GM23338 (cell line): ENCODE data around the gene SPNS3.

ENCODE experiments used
- EZH2 ChIP-seq: fragments of 200-600 bp; sonication (generic); IDR thresholded peaks from one replicate; pipeline ENCODE4 v1.8.0; 2017; ENCODE audit warnings: antibody characterized with exemption, mild to moderate bottlenecking, low read depth; ENCODE audit not compliant: unreplicated experiment
- EZH2phosphoT487 ChIP-seq: fragments of 200-600 bp; sonication (generic); IDR thresholded peaks from one replicate; pipeline ENCODE4 v1.8.1; 2018; ENCODE audit warnings: antibody characterized with exemption; ENCODE audit not compliant: unreplicated experiment
- POLR2AphosphoS5 ChIP-seq: IDR thresholded peaks from 2 replicates; pipeline ENCODE4 v1.6.1; 2016; ENCODE audit warnings: antibody characterized with exemption, low read depth
- TF ChIP-seq, protein P1 (sequence below), 2 experiments: fragments of 200-600 bp in 1 of 2; sonication (generic) in 1 of 2; conservative IDR thresholded peaks; 2 replicates each; pipeline versions ENCODE4 v1.5.1 to v1.6.1; 2016 to 2017; ENCODE audit warnings: antibody characterized with exemption in 2 of 2, low read depth in 2 of 2, mild to moderate bottlenecking in 2 of 2, moderate library complexity in 1 of 2

DNA sequence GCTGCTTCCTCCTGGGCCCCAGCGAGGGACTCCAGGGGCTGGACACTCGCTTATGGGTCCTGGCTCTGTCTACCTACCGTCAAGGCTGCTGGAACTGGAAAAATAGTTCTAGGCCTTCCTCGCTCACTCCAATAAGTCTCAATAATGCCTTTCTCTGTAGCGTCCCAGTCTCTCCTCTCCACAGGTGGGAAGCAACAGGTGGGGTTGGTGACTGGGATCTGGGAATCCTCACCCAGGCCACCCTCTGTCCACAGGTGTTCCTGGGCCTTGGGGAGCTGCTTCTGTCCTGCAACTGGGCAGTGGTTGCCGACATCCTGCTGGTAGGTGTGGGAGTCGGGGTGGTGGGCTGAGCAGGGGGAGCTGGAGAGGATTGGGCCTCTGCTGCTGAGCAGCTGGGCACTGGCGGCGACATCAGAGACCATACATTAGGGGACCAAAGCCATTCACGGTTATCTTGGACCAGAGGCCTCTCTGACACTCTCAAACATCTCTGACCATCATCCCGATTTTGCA, 44.6 kb downstream of the SPNS3 start:
- TF ChIP-seq, protein P1, sequence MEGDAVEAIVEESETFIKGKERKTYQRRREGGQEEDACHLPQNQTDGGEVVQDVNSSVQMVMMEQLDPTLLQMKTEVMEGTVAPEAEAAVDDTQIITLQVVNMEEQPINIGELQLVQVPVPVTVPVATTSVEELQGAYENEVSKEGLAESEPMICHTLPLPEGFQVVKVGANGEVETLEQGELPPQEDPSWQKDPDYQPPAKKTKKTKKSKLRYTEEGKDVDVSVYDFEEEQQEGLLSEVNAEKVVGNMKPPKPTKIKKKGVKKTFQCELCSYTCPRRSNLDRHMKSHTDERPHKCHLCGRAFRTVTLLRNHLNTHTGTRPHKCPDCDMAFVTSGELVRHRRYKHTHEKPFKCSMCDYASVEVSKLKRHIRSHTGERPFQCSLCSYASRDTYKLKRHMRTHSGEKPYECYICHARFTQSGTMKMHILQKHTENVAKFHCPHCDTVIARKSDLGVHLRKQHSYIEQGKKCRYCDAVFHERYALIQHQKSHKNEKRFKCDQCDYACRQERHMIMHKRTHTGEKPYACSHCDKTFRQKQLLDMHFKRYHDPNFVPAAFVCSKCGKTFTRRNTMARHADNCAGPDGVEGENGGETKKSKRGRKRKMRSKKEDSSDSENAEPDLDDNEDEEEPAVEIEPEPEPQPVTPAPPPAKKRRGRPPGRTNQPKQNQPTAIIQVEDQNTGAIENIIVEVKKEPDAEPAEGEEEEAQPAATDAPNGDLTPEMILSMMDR (conservative IDR thresholded peaks at IDR 0.05; ENCODE audit: low read depth in 2 of 2): no peak
- TF ChIP-seq EZH2phosphoT487: no peak
- no peak for TF ChIP-seq POLR2AphosphoS5
- TF ChIP-seq EZH2: no peak
